NAMALWA (cell line): ENCODE results near the gene COL2A1.

Experiments
- DNase-seq: peaks from one replicate; pipeline ENCODE4 v3.0.0-alpha.2; 2015; ENCODE audit warnings: low spot score

Gene COL2A1

DNA sequence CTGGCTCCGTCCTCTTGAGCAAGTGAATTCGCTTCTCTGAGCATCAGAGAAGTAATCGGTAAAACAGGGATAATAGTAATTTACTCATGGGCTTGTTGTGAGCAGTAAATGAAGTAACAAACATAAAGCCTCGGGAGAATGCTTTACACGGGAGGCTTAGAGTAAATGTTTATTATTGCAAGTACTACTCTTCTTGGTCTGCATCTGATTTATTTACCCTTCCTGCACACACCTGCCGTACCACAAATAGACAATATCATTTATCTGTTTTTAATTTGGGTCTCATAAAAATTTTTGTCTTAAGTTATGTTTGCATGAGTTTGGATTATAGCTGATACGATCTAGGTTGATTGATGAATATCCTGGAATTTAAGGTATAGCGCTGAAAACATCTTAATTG, 7.8 kb upstream of the COL2A1 start:
- no peak for DNase-seq

DNA sequence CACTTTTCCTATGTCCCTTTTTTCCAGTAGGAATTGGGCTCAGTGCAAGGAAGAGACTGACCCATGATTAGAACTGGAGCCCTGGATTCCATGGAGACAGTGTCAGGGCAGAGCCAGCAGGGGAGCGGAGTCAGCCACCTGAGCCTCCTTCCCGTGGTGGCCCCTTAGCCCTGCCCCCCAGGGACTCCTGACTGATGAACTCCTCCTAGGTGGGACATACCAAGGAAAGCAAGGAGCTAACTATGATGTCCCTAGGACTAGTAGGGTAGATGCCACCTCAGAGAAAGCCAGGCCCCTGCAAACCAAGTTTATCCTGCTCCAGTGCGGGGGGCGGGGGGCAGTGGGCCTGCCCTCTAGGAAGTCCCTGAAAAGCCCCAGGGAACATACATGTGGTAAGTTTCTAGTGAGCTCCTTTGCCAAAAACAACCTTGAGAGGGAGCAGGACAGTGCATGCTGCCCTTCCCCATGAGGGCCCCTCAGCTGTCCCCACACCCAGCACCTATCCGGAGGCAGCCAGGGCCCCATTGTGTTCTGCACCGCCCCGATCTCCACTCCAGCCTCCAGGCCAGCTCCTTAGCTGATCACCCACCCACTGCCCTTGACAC, 6.2 kb upstream of the COL2A1 start:
- no peak for DNase-seq

GRCh38 chr12:48009471-48009870, 5.2 kb upstream of the COL2A1 start:
- DNase-seq: no peak

- DNase-seq: no peak
Measured at GRCh38 chr12:48008950-48009349, 4.7 kb upstream of the COL2A1 start.

DNA sequence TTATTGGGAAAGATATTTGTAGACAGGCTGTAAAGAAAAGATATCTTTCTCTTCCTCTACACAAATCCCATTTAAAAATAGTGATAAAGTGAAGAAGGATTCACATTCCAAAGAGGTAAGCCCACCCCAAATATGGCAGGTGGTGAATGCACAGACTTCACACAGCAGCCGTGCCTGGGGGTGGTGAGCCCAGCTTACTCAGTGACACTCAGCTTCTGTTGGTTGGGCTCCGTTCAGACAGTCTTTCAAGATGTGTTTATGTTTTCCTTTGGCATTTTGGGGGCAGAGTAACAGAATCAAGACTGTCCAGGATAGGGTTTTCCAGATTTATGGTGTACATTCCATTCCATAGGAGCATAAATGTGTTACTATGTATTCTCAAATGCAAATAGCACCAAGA, 4.1 kb upstream of the COL2A1 start:
- no peak for DNase-seq

- no peak for DNase-seq
Measured at GRCh38 chr12:48007206-48007605, 2.9 kb upstream of the COL2A1 start.

DNA sequence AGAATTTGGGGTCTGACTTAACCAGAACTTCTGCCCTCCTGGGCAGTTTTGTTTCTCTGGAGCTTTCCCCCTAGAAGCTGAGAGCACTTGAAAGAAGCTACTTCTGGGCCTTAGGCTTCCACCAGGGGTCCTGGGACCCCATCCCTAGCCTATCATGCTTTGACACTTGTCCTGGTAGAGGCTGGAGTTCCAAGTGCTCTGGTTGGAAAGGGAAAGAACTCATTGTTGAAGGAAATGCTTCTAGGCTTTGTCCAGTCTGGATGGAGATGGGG, 1.4 kb upstream of the COL2A1 start:
- DNase-seq: no peak

GRCh38 chr12:48005001-48005749, 899 bp upstream of the COL2A1 start:
- no peak for DNase-seq

DNA sequence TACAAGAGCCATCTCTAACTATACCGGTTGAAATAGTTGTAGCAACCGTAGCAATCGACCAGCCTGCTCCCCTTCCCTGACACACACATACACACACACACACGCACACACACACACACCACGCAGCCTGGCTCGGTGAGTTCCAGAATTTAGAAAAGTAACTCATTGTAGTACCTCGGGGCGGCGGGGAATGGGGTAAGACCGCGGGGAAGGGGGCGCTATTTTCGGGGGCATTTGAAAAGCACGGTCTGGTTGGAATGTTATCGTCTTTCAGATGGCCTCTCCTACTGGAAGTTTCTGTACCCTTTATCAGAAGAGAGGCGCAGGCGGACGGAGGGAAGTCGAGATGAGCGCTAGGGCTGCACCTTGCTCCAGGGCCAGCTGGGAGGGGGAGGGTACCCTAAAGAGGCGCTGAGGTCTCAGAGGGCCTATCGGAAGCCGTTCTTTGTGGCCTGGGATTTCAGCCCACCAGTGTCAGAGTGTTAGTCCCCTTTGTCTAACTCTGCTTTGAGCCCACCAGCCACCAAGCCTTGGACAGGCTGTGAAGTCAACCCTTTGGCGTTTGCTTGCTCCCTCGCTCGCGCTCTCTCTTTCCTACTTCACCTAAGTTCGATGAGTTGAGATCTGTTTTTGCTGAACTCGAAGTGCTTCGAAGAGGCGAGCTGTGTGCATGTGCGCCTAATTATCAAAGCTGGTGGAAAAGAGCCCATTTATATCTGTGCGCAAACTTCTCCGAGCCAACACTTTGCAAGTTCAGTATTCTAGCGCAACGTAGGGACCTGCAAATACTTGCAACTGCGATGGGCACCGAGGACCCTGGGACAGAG, 837 bp downstream of the COL2A1 start:
- DNase-seq: no peak

DNA sequence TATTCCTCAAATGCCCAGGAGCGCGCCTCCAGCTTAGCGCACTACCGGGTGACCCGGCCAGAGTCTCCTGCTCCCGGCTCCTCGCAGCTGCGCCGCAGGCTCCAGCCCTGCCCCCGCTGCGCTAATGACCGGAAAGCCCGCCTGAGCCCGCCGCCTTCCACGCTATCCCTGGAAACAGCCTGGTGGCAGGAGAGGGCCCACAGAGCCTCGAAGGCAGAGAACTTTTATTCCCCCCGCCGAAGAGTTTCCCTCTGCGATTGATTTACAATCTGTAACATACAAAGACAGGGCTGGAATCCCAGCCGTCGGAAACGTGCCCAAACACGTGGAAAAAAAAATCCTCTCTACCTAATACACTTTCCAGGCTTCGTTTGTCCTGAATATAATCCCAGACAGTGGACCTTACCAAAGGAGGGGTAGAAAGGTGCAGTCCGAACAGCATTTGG, 1.5 kb downstream of the COL2A1 start:
- DNase-seq: no peak

GRCh38 chr12:48002414-48002730, 1.9 kb downstream of the COL2A1 start:
- DNase-seq: no peak

GRCh38 chr12:48001505-48002413, 2.5 kb downstream of the COL2A1 start:
- no peak for DNase-seq

DNA sequence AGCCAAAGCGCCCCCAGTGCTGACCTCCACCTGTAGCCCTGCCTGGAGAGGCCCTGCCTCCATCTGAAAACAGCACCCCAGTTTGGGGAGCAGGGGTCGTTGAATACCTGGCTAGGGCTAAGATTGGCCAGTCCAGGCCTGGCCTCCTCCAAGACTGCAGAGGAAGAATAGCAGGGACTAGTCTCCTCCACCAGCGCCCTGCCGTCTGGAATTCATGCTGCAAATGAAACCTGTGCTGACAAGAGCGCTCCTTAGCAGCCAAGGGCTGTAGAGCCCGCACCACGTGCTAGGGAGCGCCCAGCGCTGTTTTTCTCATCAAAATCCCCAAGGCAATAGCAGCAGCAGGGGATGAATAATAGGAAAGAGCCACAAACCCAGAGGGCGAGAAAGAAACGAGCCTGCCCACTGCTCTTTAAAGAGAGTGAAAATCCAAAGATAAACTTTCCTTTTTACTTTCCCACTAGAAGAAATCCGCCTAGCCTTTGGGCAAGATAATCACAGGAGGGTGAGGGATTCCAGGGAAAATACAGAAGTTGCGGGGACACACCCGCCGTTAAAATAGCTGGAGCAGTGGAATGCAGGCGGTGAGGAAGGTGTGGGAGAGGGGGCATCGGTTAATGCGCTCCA, 3.3 kb downstream of the COL2A1 start:
- no peak for DNase-seq

DNA sequence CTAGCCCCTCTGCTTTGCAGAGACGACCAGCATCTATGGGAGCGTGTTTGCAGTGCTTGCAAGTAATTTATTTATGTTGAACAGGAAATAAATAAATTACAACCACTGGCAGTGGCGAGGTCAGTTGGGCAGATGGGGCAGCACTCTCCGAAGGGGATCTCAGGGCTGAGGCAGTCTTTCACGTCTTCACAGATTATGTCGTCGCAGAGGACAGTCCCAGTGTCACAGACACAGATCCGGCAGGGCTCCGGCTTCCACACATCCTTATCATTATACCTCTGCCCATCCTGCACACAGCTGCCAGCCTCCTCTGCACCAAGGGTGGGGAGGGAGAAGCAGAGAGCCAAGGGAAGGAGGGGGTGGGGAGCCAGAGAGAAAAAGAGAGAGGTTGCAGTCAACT, 4.5 kb downstream of the COL2A1 start:
- DNase-seq: no peak

- no peak for DNase-seq
Measured at GRCh38 chr12:47997321-47997720, 7.0 kb downstream of the COL2A1 start.

- no peak for DNase-seq
Measured at GRCh38 chr12:47995981-47996401, 8.3 kb downstream of the COL2A1 start.

DNA sequence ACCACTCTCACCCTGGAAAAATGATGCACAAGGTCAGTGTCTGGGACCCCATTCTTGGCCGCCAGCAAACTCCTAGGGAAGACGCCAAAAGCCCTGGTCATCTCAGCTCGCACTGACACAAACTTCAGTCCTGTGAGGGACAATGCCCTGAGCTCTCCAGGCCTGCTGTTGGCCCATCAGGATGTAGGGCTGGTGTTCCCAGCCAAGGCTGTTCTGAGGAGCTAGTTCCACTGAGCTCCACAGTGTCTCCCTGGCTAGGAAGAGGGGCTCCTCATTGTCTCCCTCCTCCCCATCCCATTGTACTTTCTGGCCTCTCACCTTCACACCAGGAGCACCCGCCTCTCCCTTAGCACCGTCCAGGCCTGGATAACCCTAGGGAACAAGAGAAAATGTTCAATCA, 10.8 kb downstream of the COL2A1 start:
- DNase-seq: no peak

- no peak for DNase-seq
Measured at GRCh38 chr12:47992776-47993175, 11.5 kb downstream of the COL2A1 start.

DNA sequence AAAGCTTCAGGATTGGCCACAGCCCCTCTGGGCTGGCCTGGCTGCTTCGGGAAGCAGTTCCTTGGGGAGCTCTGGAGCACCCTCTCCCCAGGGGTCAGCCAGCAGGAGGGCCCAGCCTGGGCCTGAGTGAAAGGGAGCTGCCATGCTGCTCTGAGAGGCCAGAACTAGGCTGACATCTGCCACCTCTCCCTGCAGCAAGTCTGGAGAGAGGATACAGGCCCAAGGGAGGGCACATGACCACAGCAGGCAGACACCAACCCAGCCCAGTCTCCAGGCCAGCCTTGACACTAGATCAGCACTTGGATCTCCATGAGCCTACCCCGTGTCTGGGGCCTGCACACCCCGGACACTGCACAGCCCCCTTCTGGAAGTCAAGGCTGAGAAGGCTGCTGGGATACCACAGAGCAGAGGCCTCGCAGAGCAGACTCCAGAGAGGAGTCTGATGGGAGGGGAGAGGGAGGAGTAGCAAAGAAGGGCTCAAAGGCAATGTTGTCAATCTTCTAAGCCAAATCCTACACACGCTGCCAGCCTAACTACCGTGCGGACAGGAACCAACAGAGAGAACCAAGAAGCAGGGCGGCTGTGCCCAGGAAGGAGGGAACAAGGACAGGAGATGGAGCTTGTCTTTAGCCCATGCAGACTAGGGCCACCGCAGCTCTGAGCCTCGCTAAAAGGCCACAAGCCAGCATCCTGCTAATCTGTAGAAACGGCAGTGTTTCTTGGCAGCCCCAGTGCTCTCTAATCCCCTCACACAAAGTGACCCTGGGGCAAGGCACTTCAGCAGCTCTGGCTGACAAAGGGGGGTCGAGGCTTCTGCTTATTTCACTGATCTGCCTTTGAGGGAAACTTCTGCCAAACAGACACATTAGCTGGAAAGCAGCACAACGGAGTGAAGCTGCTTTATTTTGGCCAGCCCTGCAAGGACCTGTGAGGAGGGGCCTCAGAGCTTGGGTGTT, 12.9 kb downstream of the COL2A1 start:
- no peak for DNase-seq

- peak; percentile 61 for DNase-seq
Measured at GRCh38 chr12:47990351-47991105, 13.7 kb downstream of the COL2A1 start.
